HFF-Myc (cell line): Measurements from ENCODE around the gene FKBP6.
"Not testable (repeated sequence)": the region's sequence is repeated elsewhere in the genome, so short reads cannot be mapped to it uniquely, and the experiment has no call there.

ENCODE experiments used
- DNase-seq: peaks from one replicate; pipeline ENCODE4 v3.0.0-alpha.2; 2011; ENCODE audit warnings: low read depth; ENCODE audit errors: extremely low read depth
- H3K4me3 ChIP-seq: replicated peaks from 2 replicates; pipeline ENCODE4 v1.5.1; 2011; ENCODE audit warnings: low read depth, mild to moderate bottlenecking, control low read depth, low read length
- CTCF ChIP-seq: IDR thresholded peaks from 2 replicates; pipeline ENCODE4 v1.5.1; 2012; ENCODE audit warnings: mild to moderate bottlenecking, low read depth, low read length, control low read depth; ENCODE audit errors: missing control alignments

FKBP6 gene

GRCh38 chr7:73354821-73355220, 26.9 kb downstream of the FKBP6 start:
- DNase-seq, result no peak
- TF ChIP-seq CTCF, result no peak
- H3K4me3 ChIP-seq, result no peak overlapping the region

- DNase-seq, result no peak
- no peak overlapping the region for H3K4me3 ChIP-seq
- no peak for TF ChIP-seq CTCF
Measured at GRCh38 chr7:73356159-73356558, 28.2 kb downstream of the FKBP6 start.

GRCh38 chr7:73358590-73359275, 30.8 kb downstream of the FKBP6 start:
- TF ChIP-seq CTCF, result no peak
- no peak overlapping the region for H3K4me3 ChIP-seq
- DNase-seq, result no peak

- DNase-seq, result no peak
- no peak for TF ChIP-seq CTCF
- H3K4me3 ChIP-seq, result no peak overlapping the region
Measured at GRCh38 chr7:73359306-73359705, 31.3 kb downstream of the FKBP6 start.

- TF ChIP-seq CTCF, result no peak
Measured at GRCh38 chr7:73359746-73360375, 31.9 kb downstream of the FKBP6 start.

GRCh38 chr7:73360590-73360989, 32.6 kb downstream of the FKBP6 start:
- not testable (repeated sequence) for DNase-seq, H3K4me3 ChIP-seq

More at GRCh38 chr7:73359746-73360375, 31.9 kb downstream of the FKBP6 start:
- no peak overlapping the region for H3K4me3 ChIP-seq
- DNase-seq, result no peak

- no peak for TF ChIP-seq CTCF
- no peak overlapping the region for H3K4me3 ChIP-seq
- no peak for DNase-seq
Measured at GRCh38 chr7:73363225-73364005, 35.5 kb downstream of the FKBP6 start.
